ENCODE results near the gene MS4A1. TPM values are rescaled to one million over a fixed set of nuclear protein-coding genes. Genes with fewer than 3 reads are reported as not detected.

Gene MS4A1
- total and polyA plus RNA-seq, 2 of the 4 experiments (the other 2 are of a cell fraction) = not detected

DNA sequence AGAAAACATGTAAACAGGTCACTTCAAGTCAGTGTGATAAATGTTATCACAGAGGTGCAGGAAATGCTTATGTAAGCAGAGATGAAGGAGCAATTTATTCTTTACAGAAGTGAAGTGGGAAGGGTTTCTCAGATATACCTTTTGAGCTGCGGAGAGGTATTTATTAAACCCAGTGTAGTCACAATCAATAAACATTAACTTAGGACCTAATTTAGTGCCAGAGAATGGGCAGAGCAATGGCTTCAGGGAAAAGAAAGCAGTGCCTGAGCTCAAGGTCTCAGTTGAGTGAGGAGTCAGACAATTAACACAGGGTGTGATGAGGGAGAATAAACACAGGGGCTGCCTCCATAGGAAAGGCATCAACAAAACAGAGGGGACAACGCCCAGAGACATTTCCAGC, 24.4 kb upstream of the MS4A1 start:
- H4K91ac ChIP-seq (ENCODE audit: insufficient read depth, low read depth, low read length) = no peak overlapping the region
- H2AK9ac ChIP-seq (replicated peaks; ENCODE audit: low read depth, low read length, poor library complexity) = no peak overlapping the region
- H3K27me3 ChIP-seq (ENCODE audit: control insufficient read depth, insufficient read depth, low read length) = no peaks in the 10 kb centered on the region
- no peak overlapping the region for H2AFZ ChIP-seq (replicated peaks; ENCODE audit: low read length, poor library complexity)
- no peak overlapping the region for H2AK5ac ChIP-seq (ENCODE audit: low read depth, low read length)
- no peaks in the 10 kb centered on the region for H3K9me1 ChIP-seq (ENCODE audit: insufficient read depth, low read length)
- H2BK120ac ChIP-seq (ENCODE audit: low read depth, low read length) = no peak overlapping the region
- H2BK15ac ChIP-seq (ENCODE audit: low read depth, low read length) = no peak overlapping the region
- no peak overlapping the region for H3K18ac ChIP-seq (ENCODE audit: low read depth, low read length)
- no peak overlapping the region for H2BK5ac ChIP-seq (ENCODE audit: low read depth, low read length, poor library complexity, severe bottlenecking)
- no peak for DNase-seq
- H3K23ac ChIP-seq (ENCODE audit: low read depth, low read length) = no peak overlapping the region
- no peak overlapping the region for H4K5ac ChIP-seq (ENCODE audit: low read depth, low read length)
- CTCF ChIA-PET = no interaction called here
- no TSS peak for BruUV-seq (replicated peaks)
- H4K20me1 ChIP-seq (ENCODE audit: insufficient read depth, low read length) = no peaks in the 10 kb centered on the region
- no peak for ATAC-seq (ENCODE audit: low read depth)
- in situ Hi-C loops (cut with MboI; ENCODE audit: low sequenced_read_pairs) = no loop called here
- H3K4me1 ChIP-seq (ENCODE audit: control insufficient read depth, insufficient read depth, low read length) = no peaks in the 10 kb centered on the region
- no peak overlapping the region for H3K56ac ChIP-seq (ENCODE audit: extremely low read depth, insufficient read depth, low read length)
- no peak overlapping the region for H3K4me3 ChIP-seq (ENCODE audit: insufficient read depth, low read depth, low read length)
- H3K9me3 ChIP-seq (ENCODE audit: control insufficient read depth, insufficient read depth, low read length) = peaks cover 6% of the 10 kb centered on the region
- H3K4me2 ChIP-seq (ENCODE audit: low read depth, low read length) = no peak overlapping the region
- H3K36me3 ChIP-seq (ENCODE audit: control insufficient read depth, insufficient read depth, low read length) = no peaks in the 10 kb centered on the region
- no peak overlapping the region for H3K27ac ChIP-seq (ENCODE audit: insufficient read depth, low read length)
- H3K79me1 ChIP-seq (ENCODE audit: low read depth in 1 of 2, low read length in 2 of 2) = no peaks in the 10 kb centered on the region
- intact Hi-C loops (cut with micrococcal nuclease) = no loop called here
- TF ChIP-seq MXI1 (IDR thresholded peaks at IDR 0.05; ENCODE audit: borderline replicate concordance, low read depth, low read length) (no peak), FOS (IDR thresholded peaks at IDR 0.05; ENCODE audit: low read depth, low read length) (no peak), RAD21 (IDR thresholded peaks at IDR 0.05; ENCODE audit: low read length) (no peak), CEBPB (IDR thresholded peaks at IDR 0.05; ENCODE audit: low read depth, low read length) (no peak), POLR2A (IDR thresholded peaks at IDR 0.05; ENCODE audit: low read depth, low read length) (no peak), MAZ (IDR thresholded peaks at IDR 0.05; ENCODE audit: borderline replicate concordance, low read depth, low read length) (no peak), BHLHE40 (IDR thresholded peaks at IDR 0.05; ENCODE audit: low read depth, low read length) (no peak), CHD1 (IDR thresholded peaks at IDR 0.05; ENCODE audit: low read depth, low read length) (no peak), MAFK (IDR thresholded peaks at IDR 0.05; ENCODE audit: low read depth, low read length) (no peak), RFX5 (IDR thresholded peaks at IDR 0.05; ENCODE audit: low read depth, low read length) (no peak), NFE2L2 (IDR thresholded peaks at IDR 0.05; ENCODE audit: low read depth, low read length) (no peak)
- TF ChIP-seq, protein P1, sequence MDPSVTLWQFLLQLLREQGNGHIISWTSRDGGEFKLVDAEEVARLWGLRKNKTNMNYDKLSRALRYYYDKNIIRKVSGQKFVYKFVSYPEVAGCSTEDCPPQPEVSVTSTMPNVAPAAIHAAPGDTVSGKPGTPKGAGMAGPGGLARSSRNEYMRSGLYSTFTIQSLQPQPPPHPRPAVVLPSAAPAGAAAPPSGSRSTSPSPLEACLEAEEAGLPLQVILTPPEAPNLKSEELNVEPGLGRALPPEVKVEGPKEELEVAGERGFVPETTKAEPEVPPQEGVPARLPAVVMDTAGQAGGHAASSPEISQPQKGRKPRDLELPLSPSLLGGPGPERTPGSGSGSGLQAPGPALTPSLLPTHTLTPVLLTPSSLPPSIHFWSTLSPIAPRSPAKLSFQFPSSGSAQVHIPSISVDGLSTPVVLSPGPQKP (IDR thresholded peaks at IDR 0.05; ENCODE audit: borderline replicate concordance, low read depth, low read length) = no peak
- TF ChIP-seq, protein P2, sequence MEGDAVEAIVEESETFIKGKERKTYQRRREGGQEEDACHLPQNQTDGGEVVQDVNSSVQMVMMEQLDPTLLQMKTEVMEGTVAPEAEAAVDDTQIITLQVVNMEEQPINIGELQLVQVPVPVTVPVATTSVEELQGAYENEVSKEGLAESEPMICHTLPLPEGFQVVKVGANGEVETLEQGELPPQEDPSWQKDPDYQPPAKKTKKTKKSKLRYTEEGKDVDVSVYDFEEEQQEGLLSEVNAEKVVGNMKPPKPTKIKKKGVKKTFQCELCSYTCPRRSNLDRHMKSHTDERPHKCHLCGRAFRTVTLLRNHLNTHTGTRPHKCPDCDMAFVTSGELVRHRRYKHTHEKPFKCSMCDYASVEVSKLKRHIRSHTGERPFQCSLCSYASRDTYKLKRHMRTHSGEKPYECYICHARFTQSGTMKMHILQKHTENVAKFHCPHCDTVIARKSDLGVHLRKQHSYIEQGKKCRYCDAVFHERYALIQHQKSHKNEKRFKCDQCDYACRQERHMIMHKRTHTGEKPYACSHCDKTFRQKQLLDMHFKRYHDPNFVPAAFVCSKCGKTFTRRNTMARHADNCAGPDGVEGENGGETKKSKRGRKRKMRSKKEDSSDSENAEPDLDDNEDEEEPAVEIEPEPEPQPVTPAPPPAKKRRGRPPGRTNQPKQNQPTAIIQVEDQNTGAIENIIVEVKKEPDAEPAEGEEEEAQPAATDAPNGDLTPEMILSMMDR (conservative IDR thresholded peaks at IDR 0.05; ENCODE audit: low read depth, low read length) = no peak
- TF ChIP-seq, protein P3, sequence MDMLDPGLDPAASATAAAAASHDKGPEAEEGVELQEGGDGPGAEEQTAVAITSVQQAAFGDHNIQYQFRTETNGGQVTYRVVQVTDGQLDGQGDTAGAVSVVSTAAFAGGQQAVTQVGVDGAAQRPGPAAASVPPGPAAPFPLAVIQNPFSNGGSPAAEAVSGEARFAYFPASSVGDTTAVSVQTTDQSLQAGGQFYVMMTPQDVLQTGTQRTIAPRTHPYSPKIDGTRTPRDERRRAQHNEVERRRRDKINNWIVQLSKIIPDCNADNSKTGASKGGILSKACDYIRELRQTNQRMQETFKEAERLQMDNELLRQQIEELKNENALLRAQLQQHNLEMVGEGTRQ (IDR thresholded peaks at IDR 0.05; ENCODE audit: low read depth, low read length) = no peak
- H3K9ac ChIP-seq (ENCODE audit: low read depth, low read length) = no peak overlapping the region
- dilution Hi-C loops (cut with HindIII; ENCODE audit: low sequenced_read_pairs, unreplicated experiment) = no loop called here
- no peak overlapping the region for H4K8ac ChIP-seq (ENCODE audit: low read depth in 2 of 2, low read length in 2 of 2)
- WGBS, 2 experiments (ENCODE audit: extremely low coverage in 2 of 2, insufficient read length in 1 of 2) = 17% methylated on average over 1 of the region's 2 CpGs; no CpG with 5 or more reads in 1 of the 2 experiments
- no peak overlapping the region for H3K4ac ChIP-seq (ENCODE audit: low read depth, low read length)
- H2BK20ac ChIP-seq (ENCODE audit: low read depth, low read length) = no peak overlapping the region
- no peak overlapping the region for H3K14ac ChIP-seq (replicated peaks; ENCODE audit: low read depth, low read length)
- POLR2A ChIA-PET (ENCODE audit: unreplicated experiment) = no interaction called here
